Astrocyte (in vitro differentiated cells and primary cell): ENCODE data around the gene HTRA1.

Experiments
- CTCF ChIP-seq: IDR thresholded peaks from 2 replicates; pipeline ENCODE4 v1.5.1; 2011; ENCODE audit warnings: low read depth, mild to moderate bottlenecking, inconsistent platforms, low read length, moderate library complexity; ENCODE audit not compliant: insufficient read depth
- EZH2 ChIP-seq: IDR thresholded peaks from 2 replicates; pipeline ENCODE4 v1.6.1; 2012; ENCODE audit warnings: mild to moderate bottlenecking, low read length, inconsistent platforms; ENCODE audit not compliant: insufficient read depth

- TF ChIP-seq CTCF (no peak), EZH2 (no peak)
Measured at GRCh38 chr10:122469848-122470247, 8.5 kb downstream of the HTRA1 start.
